WTC11 (cell line): Measurements from ENCODE around the gene RAB15.

Source experiments
- ATF3 ChIP-seq: sonication (generic); formaldehyde crosslinking; conservative IDR thresholded peaks from 2 replicates; pipeline ENCODE4 v1.8.1; 2022; ENCODE audit warnings: mild to moderate bottlenecking, missing genetic modification reagents
- E2F1 ChIP-seq: sonication (generic); formaldehyde crosslinking; IDR thresholded peaks from 2 replicates; pipeline ENCODE4 v1.8.0; 2022; ENCODE audit warnings: mild to moderate bottlenecking, missing genetic modification reagents
- ELF4 ChIP-seq: sonication (generic); formaldehyde crosslinking; IDR thresholded peaks from 2 replicates; pipeline ENCODE4 v1.8.1; 2022; ENCODE audit warnings: low read depth, mild to moderate bottlenecking, moderate library complexity, missing genetic modification reagents
- ETV6 ChIP-seq: sonication (generic); formaldehyde crosslinking; IDR thresholded peaks from 2 replicates; pipeline ENCODE4 v1.8.1; 2022; ENCODE audit warnings: mild to moderate bottlenecking, missing genetic modification reagents
- FOXP1 ChIP-seq: sonication (generic); formaldehyde crosslinking; IDR thresholded peaks from 2 replicates; pipeline ENCODE4 v1.8.0; 2022; ENCODE audit warnings: missing genetic modification reagents, mild to moderate bottlenecking, moderate library complexity, borderline replicate concordance
- MYBL2 ChIP-seq: sonication (generic); formaldehyde crosslinking; IDR thresholded peaks from 2 replicates; pipeline ENCODE4 v1.8.1; 2023; ENCODE audit warnings: mild to moderate bottlenecking, moderate library complexity, missing genetic modification reagents
- NFYB ChIP-seq: sonication (generic); formaldehyde crosslinking; conservative IDR thresholded peaks from 2 replicates; pipeline ENCODE4 v1.8.0; 2022; ENCODE audit warnings: low read depth, missing genetic modification reagents
- USF1 ChIP-seq: sonication (generic); formaldehyde crosslinking; IDR thresholded peaks from 2 replicates; pipeline ENCODE4 v1.8.0; 2022; ENCODE audit warnings: mild to moderate bottlenecking, missing genetic modification reagents
- ZBTB21 ChIP-seq: sonication (generic); formaldehyde crosslinking; IDR thresholded peaks from 2 replicates; pipeline ENCODE4 v1.8.1; 2023; ENCODE audit warnings: mild to moderate bottlenecking, missing genetic modification reagents, borderline replicate concordance
- ZNF317 ChIP-seq: sonication (generic); formaldehyde crosslinking; IDR thresholded peaks from 2 replicates; pipeline ENCODE4 v1.8.1; 2023; ENCODE audit warnings: low read depth, mild to moderate bottlenecking, moderate library complexity, missing genetic modification reagents, borderline replicate concordance
- TF ChIP-seq, protein P1 (sequence below): fragments of 200-600 bp; IDR thresholded peaks from 2 replicates; pipeline ENCODE4 v1.8.0; 2022; ENCODE audit warnings: antibody characterized with exemption
- TF ChIP-seq, protein P2 (sequence below): sonication (generic); formaldehyde crosslinking; IDR thresholded peaks from 2 replicates; pipeline ENCODE4 v1.8.0; 2022; ENCODE audit warnings: mild to moderate bottlenecking, missing genetic modification reagents

DNA sequence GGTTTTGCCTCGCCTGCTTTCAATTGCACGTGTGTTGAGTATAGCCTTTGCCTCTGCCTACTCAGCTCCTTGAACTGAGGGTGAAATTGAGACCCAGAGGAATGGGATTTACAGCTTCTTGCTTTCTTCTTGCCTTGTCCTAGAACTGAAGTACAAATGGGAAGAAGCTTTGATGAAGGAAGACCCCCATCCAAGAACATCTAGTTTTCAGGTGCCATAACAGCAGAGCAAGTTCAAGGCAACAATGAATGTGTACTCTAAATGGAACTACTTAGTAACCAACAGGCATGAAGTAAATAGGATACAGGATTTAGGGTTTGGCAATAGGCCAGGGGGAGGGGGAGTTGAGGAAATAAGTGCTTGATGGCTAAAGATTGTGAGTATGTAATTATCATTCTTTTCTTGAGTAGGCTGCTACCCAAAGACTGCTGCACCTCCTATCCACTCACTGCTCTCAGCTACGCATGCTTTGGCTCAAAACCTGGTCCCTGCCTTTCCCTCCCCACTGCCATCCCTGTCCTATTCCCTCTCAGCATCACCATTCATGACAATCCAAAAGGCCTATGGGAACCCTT lies 31.7 kb downstream of the RAB15 start:
- TF ChIP-seq E2F1 (no peak), ELF4 (CRISPR knock-in tag) (no peak), ZBTB21 (CRISPR knock-in tag) (no peak), FOXP1 (CRISPR knock-in tag) (no peak), USF1 (CRISPR knock-in tag) (no peak), MYBL2 (CRISPR knock-in tag) (no peak), ETV6 (CRISPR knock-in tag) (no peak), NFYB (no peak), ATF3 (CRISPR knock-in tag) (no peak), ZNF317 (CRISPR knock-in tag) (no peak)
- TF ChIP-seq, protein P1, sequence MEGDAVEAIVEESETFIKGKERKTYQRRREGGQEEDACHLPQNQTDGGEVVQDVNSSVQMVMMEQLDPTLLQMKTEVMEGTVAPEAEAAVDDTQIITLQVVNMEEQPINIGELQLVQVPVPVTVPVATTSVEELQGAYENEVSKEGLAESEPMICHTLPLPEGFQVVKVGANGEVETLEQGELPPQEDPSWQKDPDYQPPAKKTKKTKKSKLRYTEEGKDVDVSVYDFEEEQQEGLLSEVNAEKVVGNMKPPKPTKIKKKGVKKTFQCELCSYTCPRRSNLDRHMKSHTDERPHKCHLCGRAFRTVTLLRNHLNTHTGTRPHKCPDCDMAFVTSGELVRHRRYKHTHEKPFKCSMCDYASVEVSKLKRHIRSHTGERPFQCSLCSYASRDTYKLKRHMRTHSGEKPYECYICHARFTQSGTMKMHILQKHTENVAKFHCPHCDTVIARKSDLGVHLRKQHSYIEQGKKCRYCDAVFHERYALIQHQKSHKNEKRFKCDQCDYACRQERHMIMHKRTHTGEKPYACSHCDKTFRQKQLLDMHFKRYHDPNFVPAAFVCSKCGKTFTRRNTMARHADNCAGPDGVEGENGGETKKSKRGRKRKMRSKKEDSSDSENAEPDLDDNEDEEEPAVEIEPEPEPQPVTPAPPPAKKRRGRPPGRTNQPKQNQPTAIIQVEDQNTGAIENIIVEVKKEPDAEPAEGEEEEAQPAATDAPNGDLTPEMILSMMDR, result no peak
- TF ChIP-seq, protein P2, sequence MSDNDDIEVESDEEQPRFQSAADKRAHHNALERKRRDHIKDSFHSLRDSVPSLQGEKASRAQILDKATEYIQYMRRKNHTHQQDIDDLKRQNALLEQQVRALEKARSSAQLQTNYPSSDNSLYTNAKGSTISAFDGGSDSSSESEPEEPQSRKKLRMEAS, result no peak
